ENCODE results near the gene TMEM213.

GRCh38 chr7:138867744-138868143, 70.0 kb downstream of the TMEM213 start:
- TF ChIP-seq EZH2 (IDR thresholded peaks at IDR 0.05; ENCODE audit: borderline replicate concordance, insufficient read depth, low read length, poor library complexity, severe bottlenecking) (no peak), CTCF (IDR thresholded peaks at IDR 0.05; ENCODE audit: poor library complexity, severe bottlenecking) (no peak), REST (IDR thresholded peaks at IDR 0.05; ENCODE audit: borderline replicate concordance) (no peak), POLR2AphosphoS5 (IDR thresholded peaks at IDR 0.05) (no peak)
